Gastroesophageal sphincter (tissue), 4 donors: Measurements from ENCODE around the gene NLRP12. TPM values are rescaled to one million over a fixed set of nuclear protein-coding genes. Genes with fewer than 3 reads are reported as not detected.

Experiments
- ATAC-seq: fragments of 150-250 bp; one replicate; pipeline ENCODE4 v1.9.1; 2016; ENCODE audit warnings: mild to moderate bottlenecking, moderate library complexity
- H3K27ac ChIP-seq, 4 donors: fragments of 200-600 bp; sonication (generic) in 3 of 4; 1 replicate in 3 of 4; 2 replicates in 1 of 4; pipeline ENCODE4 v1.5.1; 2016 to 2019
- H3K27me3 ChIP-seq: fragments of 200-600 bp; sonication (generic); one replicate; pipeline ENCODE4 v1.5.1; 2019
- H3K36me3 ChIP-seq, 2 donors: fragments of 200-600 bp; sonication (generic); one replicate each; pipeline ENCODE4 v1.5.1; 2019; ENCODE audit warnings: control low read depth in 1 of 2
- H3K4me1 ChIP-seq, 3 donors: fragments of 200-600 bp; sonication (generic); 1 replicate in 2 of 3; 2 replicates in 1 of 3; pipeline ENCODE4 v1.5.1; 2016 to 2019; ENCODE audit warnings: control low read depth in 2 of 3
- H3K4me3 ChIP-seq, 2 donors: fragments of 200-600 bp; sonication (generic); one replicate each; pipeline ENCODE4 v1.5.1; 2019; ENCODE audit warnings: mild to moderate bottlenecking in 1 of 2, moderate library complexity in 1 of 2
- H3K9me3 ChIP-seq, 3 donors: fragments of 200-600 bp; sonication (generic); one replicate each; pipeline ENCODE4 v1.5.1; 2017 to 2019; ENCODE audit warnings: control low read depth in 2 of 3
- EP300 ChIP-seq: sonication (generic); formaldehyde crosslinking; IDR thresholded peaks from one replicate; pipeline ENCODE4 v1.6.1; 2017; ENCODE audit warnings: antibody characterized with exemption, mild to moderate bottlenecking
- POLR2A ChIP-seq, 2 donors: fragments of 450-650 bp; IDR thresholded peaks; one replicate each; pipeline ENCODE4 v1.6.1; 2017; ENCODE audit warnings: antibody characterized with exemption in 2 of 2, mild to moderate bottlenecking in 2 of 2, moderate library complexity in 1 of 2
- POLR2AphosphoS5 ChIP-seq: sonication (generic); formaldehyde crosslinking; IDR thresholded peaks from one replicate; pipeline ENCODE4 v1.6.1; 2017; ENCODE audit warnings: antibody characterized with exemption
- WGBS, 2 donors: methylation state at CpG; one replicate each; pipeline ENCODE4 v1.1.5; 2018; ENCODE audit warnings: low coverage in 1 of 2; 5-methylcytosine and 5-hydroxymethylcytosine counted together
- total RNA-seq, 4 donors: library from RNA; depleted of rRNA; stranded (reverse); fragments of >200 nt; gene quantifications; one replicate each; pipeline ENCODE4 v1.1.0, GENCODE V29; 2016
- TF ChIP-seq, protein P1 (sequence below), 4 experiments: fragments of 200-600 bp in 2 of 4; fragments of 450-650 bp in 2 of 4; sonication (generic) in 1 of 4; IDR thresholded peaks; one replicate each; pipeline ENCODE4 v1.5.1; 2017 to 2019; ENCODE audit warnings: antibody characterized with exemption in 4 of 4, mild to moderate bottlenecking in 2 of 4, moderate library complexity in 2 of 4

The NLRP12 gene
- total RNA-seq, 4 donors from 2014 or later = 0.23 to 1.1 (median 0.28) TPM

GRCh38 chr19:53808710-53809125 lies 15.4 kb downstream of the NLRP12 start:
- H3K9me3 ChIP-seq = no peaks in the 10 kb centered on the region
- H3K4me3 ChIP-seq = no peak overlapping the region
- TF ChIP-seq, protein P1, sequence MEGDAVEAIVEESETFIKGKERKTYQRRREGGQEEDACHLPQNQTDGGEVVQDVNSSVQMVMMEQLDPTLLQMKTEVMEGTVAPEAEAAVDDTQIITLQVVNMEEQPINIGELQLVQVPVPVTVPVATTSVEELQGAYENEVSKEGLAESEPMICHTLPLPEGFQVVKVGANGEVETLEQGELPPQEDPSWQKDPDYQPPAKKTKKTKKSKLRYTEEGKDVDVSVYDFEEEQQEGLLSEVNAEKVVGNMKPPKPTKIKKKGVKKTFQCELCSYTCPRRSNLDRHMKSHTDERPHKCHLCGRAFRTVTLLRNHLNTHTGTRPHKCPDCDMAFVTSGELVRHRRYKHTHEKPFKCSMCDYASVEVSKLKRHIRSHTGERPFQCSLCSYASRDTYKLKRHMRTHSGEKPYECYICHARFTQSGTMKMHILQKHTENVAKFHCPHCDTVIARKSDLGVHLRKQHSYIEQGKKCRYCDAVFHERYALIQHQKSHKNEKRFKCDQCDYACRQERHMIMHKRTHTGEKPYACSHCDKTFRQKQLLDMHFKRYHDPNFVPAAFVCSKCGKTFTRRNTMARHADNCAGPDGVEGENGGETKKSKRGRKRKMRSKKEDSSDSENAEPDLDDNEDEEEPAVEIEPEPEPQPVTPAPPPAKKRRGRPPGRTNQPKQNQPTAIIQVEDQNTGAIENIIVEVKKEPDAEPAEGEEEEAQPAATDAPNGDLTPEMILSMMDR (IDR thresholded peaks at IDR 0.05) = peak in 3 of 4 experiments; percentile 5 to 29 (median 8)
- no peak for TF ChIP-seq POLR2AphosphoS5
- no peaks in the 10 kb centered on the region for H3K36me3 ChIP-seq
- H3K27me3 ChIP-seq = peaks cover 8% of the 10 kb centered on the region
- WGBS, 2 donors = 5 to 25% methylated on average over 2 to 4 of the region's 5 CpGs
- H3K27ac ChIP-seq = no peak overlapping the region
- no peaks in the 10 kb centered on the region for H3K4me1 ChIP-seq
- ATAC-seq = no peak

GRCh38 chr19:53801257-53801656 lies 22.9 kb downstream of the NLRP12 start:
- no peak for ATAC-seq
- Histone ChIP-seq H3K27ac (no peak overlapping the region), H3K9me3 (no peaks in the 10 kb centered on the region), H3K4me1 (no peaks in the 10 kb centered on the region), H3K4me3 (no peak overlapping the region), H3K27me3 (peaks cover 20% of the 10 kb centered on the region), H3K36me3 (no peaks in the 10 kb centered on the region)
- TF ChIP-seq POLR2AphosphoS5 (no peak), EP300 (no peak), POLR2A (IDR thresholded peaks at IDR 0.05) (no peak)
- TF ChIP-seq, protein P1 (IDR thresholded peaks at IDR 0.05) = no peak
- WGBS, 2 donors = no CpG with 5 or more reads among the region's 9 CpGs

GRCh38 chr19:53795019-53795418 lies 29.1 kb downstream of the NLRP12 start:
- TF ChIP-seq POLR2A (IDR thresholded peaks at IDR 0.05) = no peak
- no peak for TF ChIP-seq POLR2AphosphoS5
- TF ChIP-seq, protein P1 (IDR thresholded peaks at IDR 0.05) = no peak
- TF ChIP-seq EP300 = no peak
- no peak for ATAC-seq
- 67 to 83% methylated on average over 1 to 2 of the region's 4 CpGs for WGBS, 2 donors

GRCh38 chr19:53792721-53793433 lies 31.2 kb downstream of the NLRP12 start:
- ATAC-seq = peak; percentile 94
- peaks cover 2% of the 10 kb centered on the region for H3K27me3 ChIP-seq
- TF ChIP-seq POLR2AphosphoS5 = no peak
- TF ChIP-seq, protein P1 (IDR thresholded peaks at IDR 0.05) = peak in 3 of 4 experiments; percentile 83 to 98 (median 91)
- no peak for TF ChIP-seq POLR2A (IDR thresholded peaks at IDR 0.05)
- TF ChIP-seq EP300 = no peak
- H3K4me3 ChIP-seq = no peak overlapping the region
- H3K27ac ChIP-seq = no peak overlapping the region
- WGBS, 2 donors = 16 to 19% methylated on average over 2 to 6 of the region's 10 CpGs
- H3K4me1 ChIP-seq = no peaks in the 10 kb centered on the region
- no peaks in the 10 kb centered on the region for H3K36me3 ChIP-seq
- H3K9me3 ChIP-seq = no peaks in the 10 kb centered on the region

More at GRCh38 chr19:53795019-53795418, 29.1 kb downstream of the NLRP12 start:
- no peak overlapping the region for H3K4me3 ChIP-seq
- H3K27ac ChIP-seq = no peak overlapping the region
- no peaks in the 10 kb centered on the region for H3K9me3 ChIP-seq
- H3K4me1 ChIP-seq = no peaks in the 10 kb centered on the region
- H3K36me3 ChIP-seq = no peaks in the 10 kb centered on the region
- H3K27me3 ChIP-seq = peaks cover 17% of the 10 kb centered on the region
